Ovary (tissue), 3 donors: ENCODE measurements around the gene ACSL3.

Source experiments
- CTCF ChIP-seq, 3 donors: fragments of 450-650 bp in 2 of 3; fragments of 200-600 bp in 1 of 3; IDR thresholded peaks; one replicate each; pipeline versions ENCODE4 v1.5.1 to v1.8.0; 2016 to 2022; ENCODE audit warnings: antibody characterized with exemption in 3 of 3, mild to moderate bottlenecking in 1 of 3
- EP300 ChIP-seq: sonication (generic); formaldehyde crosslinking; IDR thresholded peaks from one replicate; pipeline ENCODE4 v1.6.1; 2017; ENCODE audit warnings: antibody characterized with exemption
- donor health status: DM: no; HTN: no; CAD: no.

- TF ChIP-seq CTCF (IDR thresholded peaks at IDR 0.05) (no peak), EP300 (no peak)
Measured at GRCh38 chr2:222871291-222871690, 10.5 kb downstream of the ACSL3 start.
